GM12878 (cell line): ENCODE data around the gene SLC38A2. TPM values are rescaled to one million over a fixed set of nuclear protein-coding genes. Genes with fewer than 3 reads are reported as not detected.

ENCODE experiments used
- ATAC-seq: fragments of 200-7000 bp; cut with Tn5 transposase; 3 replicates; pipeline ENCODE4 v1.9.1; 2020; ENCODE audit warnings: mild to moderate bottlenecking, moderate library complexity
- BruUV-seq: library from RNA; stranded (reverse); fragments of 400-500 nt; replicated peaks from 2 replicates; lab custom pipeline; 2021; lab: Mats Ljungman, UMichigan
- CTCF ChIA-PET: fragments of 300-600 bp; sonication (Branson Sonifier 250); formaldehyde crosslinking; extraction: SDS; loops from one replicate; lab custom pipeline; 2021; ENCODE audit warnings: inconsistent platforms; lab: Yijun Ruan, JAX
- POLR2A ChIA-PET: fragments of 350-600 bp; formaldehyde crosslinking; extraction: SDS; loops from one replicate; lab custom pipeline; 2021; ENCODE audit warnings: inconsistent platforms; lab: Charles Lee
- RAD21 ChIA-PET: fragments of 300-600 bp; sonication (Branson Sonifier 250); formaldehyde crosslinking; loops from one replicate; lab custom pipeline; 2023; ENCODE audit warnings: antibody characterized with exemption; ENCODE audit not compliant: unreplicated experiment; lab: Charles Lee
- SMC1A ChIA-PET: fragments of 300-600 bp; sonication (Branson Sonifier 250); formaldehyde crosslinking; loops from one replicate; lab custom pipeline; 2023; ENCODE audit not compliant: unreplicated experiment, uncharacterized antibody; lab: Charles Lee
- DNase-seq: peaks from one replicate; pipeline ENCODE4 v3.0.0-alpha.2; 2011; ENCODE audit warnings: low read depth, low spot score
- FAIRE-seq: peaks from 3 replicates; lab custom pipeline; 2011; peaks lifted over from hg19 to GRCh38; lab: Jason Lieb, UNC
- H2AFZ ChIP-seq: 2 replicates; pipeline ENCODE4 v1.6.0; 2011; ENCODE audit warnings: low read depth, low read length, control low read depth; ENCODE audit not compliant: control insufficient read depth
- H3K27ac ChIP-seq: 2 replicates; pipeline ENCODE4 v1.5.1; 2011; ENCODE audit warnings: control low read depth; ENCODE audit not compliant: control insufficient read depth, insufficient read depth
- H3K27me3 ChIP-seq, 2 experiments: replicated peaks in 1 of 2; 2 replicates each; pipeline versions ENCODE4 v1.6.0 to v1.6.1; 2011; ENCODE audit warnings: low read length in 1 of 2; ENCODE audit not compliant: control insufficient read depth in 2 of 2, insufficient read depth in 2 of 2
- H3K36me3 ChIP-seq, 2 experiments: 2 replicates each; pipeline ENCODE4 v1.5.1; 2011; ENCODE audit warnings: low read length in 1 of 2; ENCODE audit not compliant: control insufficient read depth in 2 of 2, insufficient read depth in 2 of 2
- H3K4me1 ChIP-seq: 2 replicates; pipeline ENCODE4 v1.6.1; 2011; ENCODE audit warnings: mild to moderate bottlenecking, low read length, moderate library complexity, mixed read lengths; ENCODE audit not compliant: control insufficient read depth, insufficient read depth
- H3K4me2 ChIP-seq: 2 replicates; pipeline ENCODE4 v1.6.0; 2011; ENCODE audit warnings: control low read depth; ENCODE audit not compliant: control insufficient read depth, insufficient read depth
- H3K4me3 ChIP-seq: fragments of 200-600 bp; sonication (generic); 2 replicates; pipeline ENCODE4 v1.5.1; 2016
- H3K79me2 ChIP-seq: 2 replicates; pipeline ENCODE4 v1.6.0; 2011; ENCODE audit warnings: low read length; ENCODE audit not compliant: control insufficient read depth, insufficient read depth
- H3K9ac ChIP-seq: 2 replicates; pipeline ENCODE4 v1.8.0; 2011; ENCODE audit warnings: low read length, control low read depth, mixed read lengths; ENCODE audit not compliant: control insufficient read depth, insufficient read depth
- H3K9me3 ChIP-seq: replicated peaks from 3 replicates; pipeline ENCODE4 v1.5.1; 2011; ENCODE audit warnings: mild to moderate bottlenecking, low read length; ENCODE audit not compliant: control insufficient read depth, insufficient read depth
- H4K20me1 ChIP-seq: 2 replicates; pipeline ENCODE4 v1.6.0; 2011; ENCODE audit not compliant: control insufficient read depth, insufficient read depth
- CHD2 ChIP-seq: IDR thresholded peaks from 2 replicates; pipeline ENCODE4 v1.6.1; 2011; ENCODE audit warnings: low read depth, low read length, improper control_type of control experiment, borderline replicate concordance
- GABPA ChIP-seq: IDR thresholded peaks from 2 replicates; pipeline ENCODE4 v1.6.1; 2014; ENCODE audit warnings: antibody characterized with exemption, low read depth, mild to moderate bottlenecking, inconsistent platforms
- NR2C1 ChIP-seq: fragments of 450-650 bp; IDR thresholded peaks from 2 replicates; pipeline ENCODE4 v1.6.1; 2017; ENCODE audit warnings: antibody characterized with exemption, mild to moderate bottlenecking, moderate library complexity
- NRF1 ChIP-seq: conservative IDR thresholded peaks from 2 replicates; pipeline ENCODE4 v1.6.1; 2011; ENCODE audit warnings: mild to moderate bottlenecking, low read depth, low read length, improper control_type of control experiment
- PBX3 ChIP-seq: IDR thresholded peaks from 2 replicates; pipeline ENCODE4 v1.6.1; 2011; ENCODE audit warnings: mild to moderate bottlenecking, low read depth, low read length, moderate library complexity; ENCODE audit not compliant: insufficient replicate concordance
- PRDM15 ChIP-seq: fragments of 450-650 bp; formaldehyde crosslinking; IDR thresholded peaks from 2 replicates; pipeline ENCODE4 v1.4.0; 2020; ENCODE audit warnings: mild to moderate bottlenecking, moderate library complexity
- SIX5 ChIP-seq: IDR thresholded peaks from 2 replicates; pipeline ENCODE4 v1.6.1; 2011; ENCODE audit warnings: mild to moderate bottlenecking, low read depth, low read length, moderate library complexity; ENCODE audit not compliant: severe bottlenecking
- USF2 ChIP-seq: IDR thresholded peaks from 2 replicates; pipeline ENCODE4 v1.6.1; 2011; ENCODE audit warnings: low read depth, low read length, improper control_type of control experiment, borderline replicate concordance
- ZBTB11 ChIP-seq: fragments of 450-650 bp; formaldehyde crosslinking; IDR thresholded peaks from 2 replicates; pipeline ENCODE4 v1.5.0; 2022; ENCODE audit warnings: mild to moderate bottlenecking, missing genetic modification characterization
- whole genome bisulfite sequencing: methylation state at CpG from one replicate; pipeline ENCODE4 v1.1.6; 2016; ENCODE audit warnings: low lambda C conversion rate; ENCODE audit not compliant: insufficient replicate concordance, insufficient coverage; ENCODE audit errors: missing lambda C conversion rate; 5-methylcytosine and 5-hydroxymethylcytosine counted together
- in situ Hi-C: fragments of 300-500 bp; cut with MboI; formaldehyde crosslinking; loops from 9 replicates; pipeline ENCODE4 v1.14.3; 2018; ENCODE audit warnings: mixed read lengths
- intact Hi-C: fragments of 100-400 bp; cut with micrococcal nuclease; formaldehyde crosslinking; loops from one replicate; pipeline ENCODE4 v1.14.2; 2022; ENCODE audit not compliant: unreplicated experiment
- polyA plus RNA-seq, 11 experiments: library from polyadenylated mRNA; depleted of rRNA in 4 of 11; unstranded in 6 of 11; stranded (reverse) in 5 of 11; fragments of >200 nt; fragmentation: Nextera tagmentation in 4 of 11; fragmentation: Illumina TruSeq in 1 of 11; extraction: Ambion mirVana in 4 of 11; extraction: Trizol in 1 of 11; gene quantifications; 1 replicate in 1 of 11; 2 replicates in 10 of 11; pipeline versions ENCODE4 v1.2.1 to v1.2.3, GENCODE V29; 2011 to 2016; ENCODE audit warnings: inconsistent platforms in 2 of 11, missing spikeins in 2 of 11, low read depth in 1 of 11
- total RNA-seq, 4 experiments: library from RNA; depleted of rRNA in 3 of 4; stranded (reverse); fragments of >200 nt in 3 of 4; fragmentation: Illumina TruSeq in 1 of 4; extraction: Trizol in 1 of 4; gene quantifications; 2 replicates each; pipeline versions ENCODE4 v1.2.1 to v1.2.3, GENCODE V29; 2013 to 2021

Gene SLC38A2
- total and polyA plus RNA-seq, 10 of the 15 experiments (the other 5 are each of a cell fraction or from before 2014, with no cell fraction given), result 36.2 to 118 (median 79.8) TPM

GRCh38 chr12:46395388-46395787 lies 22.8 kb upstream of the SLC38A2 start:
- FAIRE-seq (no peak), ATAC-seq (no peak), DNase-seq (no peak)
- in situ Hi-C loops, result no loop called here
- Histone ChIP-seq H3K27ac (no peak overlapping the region), H2AFZ (no peak overlapping the region), H4K20me1 (no peaks in the 10 kb centered on the region), H3K36me3 (no peaks in the 10 kb centered on the region), H3K4me2 (no peak overlapping the region), H3K9ac (no peak overlapping the region), H3K9me3 (no peaks in the 10 kb centered on the region; the same call in 2 of the 3 replicates), H3K27me3 (no peaks in the 10 kb centered on the region), H3K79me2 (peaks cover 6% of the 10 kb centered on the region), H3K4me1 (peaks cover 22% of the 10 kb centered on the region), H3K4me3 (no peak overlapping the region)
- 71% methylated on average over 4 of the region's 4 CpGs for WGBS
- intact Hi-C loops, result no loop called here
- POLR2A ChIA-PET, result interaction anchor here (1.1 kb wide), 1 partner anchor 8 kb away, joined by 4 read pairs; no protein-coding TSS in a partner anchor
- BruUV-seq, result no TSS peak
- SMC1A ChIA-PET, result interaction anchor here (0.8 to 2.6 kb wide), 3 partner anchors 9 to 35 kb away, joined by 3 to 9 read pairs (median 5); no protein-coding TSS in a partner anchor
- TF ChIP-seq SIX5 (no peak), ZBTB11 (CRISPR knock-in tag) (no peak), PRDM15 (CRISPR knock-in tag) (no peak), NRF1 (no peak), CHD2 (no peak), USF2 (no peak), GABPA (no peak), NR2C1 (no peak), PBX3 (no peak)
- RAD21 ChIA-PET, result interaction anchor here (1.1 kb wide), 1 partner anchor 35 kb away, joined by 3 read pairs; no protein-coding TSS in a partner anchor
- CTCF ChIA-PET, result interaction anchor here (1.1 kb wide), 1 partner anchor 9 kb away, joined by 4 read pairs; no protein-coding TSS in a partner anchor
